ENCODE measurements around the gene MCF2L2.

MCF2L2 gene

GRCh38 chr3:183226333-183226890 is 202.0 kb downstream of the MCF2L2 start:
- DNase-seq = no peak

- no peak for DNase-seq
Measured at GRCh38 chr3:183224180-183224970, 204.0 kb downstream of the MCF2L2 start.

GRCh38 chr3:183222631-183223235 is 205.7 kb downstream of the MCF2L2 start:
- DNase-seq = no peak

- no peak for DNase-seq
Measured at GRCh38 chr3:183220828-183221227, 207.6 kb downstream of the MCF2L2 start.

- DNase-seq = no peak
Measured at GRCh38 chr3:183218826-183219225, 209.6 kb downstream of the MCF2L2 start.

- no peak for DNase-seq
Measured at GRCh38 chr3:183217548-183218332, 210.7 kb downstream of the MCF2L2 start.

- DNase-seq = no peak
Measured at GRCh38 chr3:183215591-183216202, 212.7 kb downstream of the MCF2L2 start.

GRCh38 chr3:183214277-183214612 is 214.2 kb downstream of the MCF2L2 start:
- DNase-seq = no peak

GRCh38 chr3:183213415-183214276 is 214.8 kb downstream of the MCF2L2 start:
- no peak for DNase-seq

- no peak for DNase-seq
Measured at GRCh38 chr3:183212565-183212964, 215.9 kb downstream of the MCF2L2 start.

- no peak for DNase-seq
Measured at GRCh38 chr3:183212096-183212495, 216.3 kb downstream of the MCF2L2 start.

- DNase-seq = no peak
Measured at GRCh38 chr3:183211352-183211751, 217.1 kb downstream of the MCF2L2 start.

GRCh38 chr3:183210862-183211341 is 217.5 kb downstream of the MCF2L2 start:
- no peak for DNase-seq

- DNase-seq = no peak
Measured at GRCh38 chr3:183210341-183210740, 218.1 kb downstream of the MCF2L2 start.

- DNase-seq = no peak
Measured at GRCh38 chr3:183208800-183209199, 219.6 kb downstream of the MCF2L2 start.

- no peak for DNase-seq
Measured at GRCh38 chr3:183208260-183208659, 220.2 kb downstream of the MCF2L2 start.

GRCh38 chr3:183203670-183204069 is 224.7 kb downstream of the MCF2L2 start:
- DNase-seq = no peak

GRCh38 chr3:183202004-183202722 is 226.3 kb downstream of the MCF2L2 start:
- DNase-seq = no peak

GRCh38 chr3:183198939-183199338 is 229.5 kb downstream of the MCF2L2 start:
- DNase-seq = no peak

GRCh38 chr3:183197734-183198133 is 230.7 kb downstream of the MCF2L2 start:
- no peak for DNase-seq

GRCh38 chr3:183195266-183195665 is 233.2 kb downstream of the MCF2L2 start:
- no peak for DNase-seq
